Measurements from ENCODE around the gene THSD4. TPM values are rescaled to one million over a fixed set of nuclear protein-coding genes. Genes with fewer than 3 reads are reported as not detected.

THSD4 gene
- total and polyA plus RNA-seq, 9 of the 15 experiments (the other 6 are each of a cell fraction or from before 2014, with no cell fraction given) = 0.04 TPM; not detected in 5

- Histone ChIP-seq H4K20me1 (replicated peaks; ENCODE audit: control insufficient read depth, insufficient read depth, low read length) (no peaks in the 10 kb centered on the region), H3K79me2 (ENCODE audit: control insufficient read depth, insufficient read depth, low read length) (no peaks in the 10 kb centered on the region), H3K9ac (ENCODE audit: insufficient read depth in 1 of 2, low read depth in 2 of 2, low read length in 2 of 2) (no peak overlapping the region), H3K4me3 (no peak overlapping the region), H3K27me3 (ENCODE audit: control insufficient read depth in 2 of 2, insufficient read depth in 2 of 2, low read length in 2 of 2) (peaks cover 0 to 11% of the 10 kb centered on the region in 2 experiments; a peak in 3 of 5 replicates), H3K36me3 (ENCODE audit: control insufficient read depth, insufficient read depth, low read length) (no peaks in the 10 kb centered on the region), H3K9me3 (replicated peaks; ENCODE audit: control insufficient read depth, insufficient read depth, low read depth, low read length) (no peaks in the 10 kb centered on the region), H3K4me1 (replicated peaks in 1 of 2; ENCODE audit: control insufficient read depth in 2 of 2, insufficient read depth in 2 of 2, low read length in 2 of 2) (no peaks in the 10 kb centered on the region), H3K4me2 (ENCODE audit: insufficient read depth, low read length) (no peak overlapping the region), H3K9me1 (ENCODE audit: control insufficient read depth, insufficient read depth, low read length) (no peaks in the 10 kb centered on the region), H3K27ac (ENCODE audit: extremely low read depth, low read depth, low read length) (no peak overlapping the region), H2AFZ (ENCODE audit: low read depth, low read length) (no peak overlapping the region)
- BruUV-seq (replicated peaks) = no TSS peak
- no peak for ATAC-seq
- FAIRE-seq = no peak
- intact Hi-C loops (cut with micrococcal nuclease) = no loop called here
- WGBS (ENCODE audit: insufficient coverage, low coverage, missing lambda C conversion rate) = 0% methylated on average over 6 of the region's 6 CpGs
- TF ChIP-seq RBM25 (IDR thresholded peaks at IDR 0.05; ENCODE audit: low read depth, low read length, severe bottlenecking) = peak; percentile 31
- TF ChIP-seq POLR2H (tag; IDR thresholded peaks at IDR 0.05; ENCODE audit: low read depth) = no peak
- DNase-seq (ENCODE audit: extremely low read depth in 1 of 4, low spot score in 3 of 4) = no peak
- ChIA-PET CTCF (ENCODE audit: low intra/inter-chr PET ratio) (no interaction called here), POLR2A (interaction anchor here (0.5 kb wide), 1 partner anchor 1720 kb away, joined by 3 read pairs; no protein-coding TSS in a partner anchor)
- in situ Hi-C loops (cut with MboI) = no loop called here
Observed at GRCh38 chr15:71595846-71596553, 480.7 kb downstream of the THSD4 start.

GRCh38 chr15:71596672-71597071 is 481.4 kb downstream of the THSD4 start:
- Histone ChIP-seq H3K4me1 (replicated peaks in 1 of 2; ENCODE audit: control insufficient read depth in 2 of 2, insufficient read depth in 2 of 2, low read length in 2 of 2) (no peaks in the 10 kb centered on the region), H2AFZ (ENCODE audit: low read depth, low read length) (no peak overlapping the region), H3K27me3 (ENCODE audit: control insufficient read depth in 2 of 2, insufficient read depth in 2 of 2, low read length in 2 of 2) (peaks cover 0 to 11% of the 10 kb centered on the region in 2 experiments; a peak in 4 of 5 replicates), H3K79me2 (ENCODE audit: control insufficient read depth, insufficient read depth, low read length) (no peaks in the 10 kb centered on the region), H3K27ac (ENCODE audit: extremely low read depth, low read depth, low read length) (no peak overlapping the region), H3K9ac (ENCODE audit: insufficient read depth in 1 of 2, low read depth in 2 of 2, low read length in 2 of 2) (no peak overlapping the region), H4K20me1 (replicated peaks; ENCODE audit: control insufficient read depth, insufficient read depth, low read length) (no peaks in the 10 kb centered on the region), H3K9me1 (ENCODE audit: control insufficient read depth, insufficient read depth, low read length) (no peaks in the 10 kb centered on the region), H3K36me3 (ENCODE audit: control insufficient read depth, insufficient read depth, low read length) (no peaks in the 10 kb centered on the region), H3K4me3 (no peak overlapping the region), H3K9me3 (replicated peaks; ENCODE audit: control insufficient read depth, insufficient read depth, low read depth, low read length) (no peaks in the 10 kb centered on the region), H3K4me2 (ENCODE audit: insufficient read depth, low read length) (no peak overlapping the region)
- WGBS (ENCODE audit: insufficient coverage, low coverage, missing lambda C conversion rate) = 0% methylated on average over 4 of the region's 4 CpGs
- CTCF ChIA-PET (ENCODE audit: low intra/inter-chr PET ratio) = no interaction called here
- POLR2A ChIA-PET = no interaction called here
- no TSS peak for BruUV-seq (replicated peaks)
- intact Hi-C loops (cut with micrococcal nuclease) (no loop called here), in situ Hi-C loops (cut with MboI) (no loop called here)
- TF ChIP-seq ZNF431 (CRISPR knock-in tag; IDR thresholded peaks at IDR 0.05) (no peak), ZNF780A (CRISPR knock-in tag; IDR thresholded peaks at IDR 0.05) (no peak), IFI16 (CRISPR knock-in tag; IDR thresholded peaks at IDR 0.05) (no peak), NCOA1 (IDR thresholded peaks at IDR 0.05; ENCODE audit: low read depth) (no peak), MIER1 (IDR thresholded peaks at IDR 0.05; ENCODE audit: low read depth) (no peak), CTBP1 (IDR thresholded peaks at IDR 0.05; ENCODE audit: borderline replicate concordance) (no peak), MEF2A (IDR thresholded peaks at IDR 0.05; ENCODE audit: control insufficient read depth, low read depth, low read length) (no peak), EHMT2 (IDR thresholded peaks at IDR 0.05) (no peak), NCOR1 (IDR thresholded peaks at IDR 0.05) (no peak)
- FAIRE-seq = no peak
- DNase-seq (ENCODE audit: extremely low read depth in 1 of 4, low spot score in 3 of 4) = no peak
- no peak for ATAC-seq
